ENCODE data around the gene ADGRD2. TPM values are rescaled to one million over a fixed set of nuclear protein-coding genes. Genes with fewer than 3 reads are reported as not detected.

ADGRD2 gene
- total RNA-seq, 3 donors from 2014 or later (not counting 1 experiment from before 2014, with no cell fraction given): not detected

- no peak overlapping the region for H3K4me3 Mint-ChIP-seq
- no peak for TF ChIP-seq CTCF (IDR thresholded peaks at IDR 0.05)
- no peak overlapping the region for H3K27ac Mint-ChIP-seq
- peaks cover 6% of the 10 kb centered on the region for H3K27me3 ChIP-seq (ENCODE audit: control insufficient read depth, insufficient read depth, low read length)
- ATAC-seq: no peak
- H3K4me1 ChIP-seq (ENCODE audit: control insufficient read depth, insufficient read depth, low read length): peaks cover 6% of the 10 kb centered on the region
- peaks cover 15 to 30% of the 10 kb centered on the region in 2 donors for H3K27me3 Mint-ChIP-seq (ENCODE audit: low read depth in 2 of 2)
- no peak for DNase-seq
- no peaks in the 10 kb centered on the region for H3K4me1 Mint-ChIP-seq
- no peaks in the 10 kb centered on the region for H3K36me3 Mint-ChIP-seq
- intact Hi-C loops (cut with micrococcal nuclease): no loop called here
- H3K9me3 Mint-ChIP-seq: no peaks in the 10 kb centered on the region
- H3K9me3 ChIP-seq (ENCODE audit: control insufficient read depth, insufficient read depth, low read length): no peaks in the 10 kb centered on the region
- 88% methylated on average over 13 of the region's 13 CpGs for WGBS (ENCODE audit: insufficient coverage)
- no peak overlapping the region for H3K27ac ChIP-seq (ENCODE audit: low read length)
- no peaks in the 10 kb centered on the region for H3K36me3 ChIP-seq (ENCODE audit: control insufficient read depth, insufficient read depth, low read length)
- no peak overlapping the region for H3K4me3 ChIP-seq (ENCODE audit: low read length)
These were observed 685 bp upstream of the ADGRD2 start for GRCh38 chr9:124449381-124450151.

- no peak overlapping the region for H3K27ac Mint-ChIP-seq
- peaks cover 15 to 30% of the 10 kb centered on the region in 2 donors for H3K27me3 Mint-ChIP-seq (ENCODE audit: low read depth in 2 of 2)
- H3K36me3 Mint-ChIP-seq: no peaks in the 10 kb centered on the region
- WGBS (ENCODE audit: insufficient coverage): 46% methylated on average over 19 of the region's 19 CpGs
- Histone ChIP-seq H3K9me3 (ENCODE audit: control insufficient read depth, insufficient read depth, low read length) (no peaks in the 10 kb centered on the region), H3K27ac (ENCODE audit: low read length) (no peak overlapping the region), H3K27me3 (ENCODE audit: control insufficient read depth, insufficient read depth, low read length) (peaks cover 6% of the 10 kb centered on the region), H3K4me1 (ENCODE audit: control insufficient read depth, insufficient read depth, low read length) (peaks cover 6% of the 10 kb centered on the region), H3K4me3 (ENCODE audit: low read length) (no peak overlapping the region), H3K36me3 (ENCODE audit: control insufficient read depth, insufficient read depth, low read length) (no peaks in the 10 kb centered on the region)
- ATAC-seq (no peak), DNase-seq (no peak)
- intact Hi-C loops (cut with micrococcal nuclease): no loop called here
- H3K4me1 Mint-ChIP-seq: no peaks in the 10 kb centered on the region
- no peaks in the 10 kb centered on the region for H3K9me3 Mint-ChIP-seq
- no peak overlapping the region for H3K4me3 Mint-ChIP-seq
- no peak for TF ChIP-seq CTCF (IDR thresholded peaks at IDR 0.05)
These were observed 845 bp downstream of the ADGRD2 start for GRCh38 chr9:124450931-124451661.

DNA sequence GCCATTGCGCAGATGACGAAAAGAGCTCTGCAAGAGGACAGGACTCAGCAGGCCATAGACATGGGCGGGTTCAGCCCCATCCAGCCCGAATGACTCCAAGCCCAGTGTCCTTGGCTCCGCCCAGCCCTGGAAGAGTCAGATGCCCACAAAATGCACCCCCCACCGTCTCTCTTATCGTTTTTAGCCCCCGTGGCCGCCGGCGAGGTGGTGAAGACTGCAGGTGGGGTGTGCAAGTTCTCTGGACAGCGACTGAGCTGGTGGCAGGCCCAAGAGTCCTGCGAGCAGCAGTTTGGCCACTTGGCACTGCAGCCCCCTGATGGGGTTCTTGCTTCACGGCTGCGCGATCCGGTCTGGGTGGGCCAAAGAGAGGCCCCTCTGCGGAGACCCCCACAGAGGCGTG lies 2.1 kb downstream of the ADGRD2 start:
- Mint-ChIP-seq H3K4me3 (no peak overlapping the region), H3K27ac (no peak overlapping the region), H3K27me3 (ENCODE audit: low read depth in 2 of 2) (peaks cover 15 to 30% of the 10 kb centered on the region in 2 donors), H3K36me3 (no peaks in the 10 kb centered on the region), H3K4me1 (no peaks in the 10 kb centered on the region), H3K9me3 (no peaks in the 10 kb centered on the region)
- Histone ChIP-seq H3K36me3 (ENCODE audit: control insufficient read depth, insufficient read depth, low read length) (no peaks in the 10 kb centered on the region), H3K9me3 (ENCODE audit: control insufficient read depth, insufficient read depth, low read length) (no peaks in the 10 kb centered on the region), H3K4me1 (ENCODE audit: control insufficient read depth, insufficient read depth, low read length) (peaks cover 6% of the 10 kb centered on the region), H3K27me3 (ENCODE audit: control insufficient read depth, insufficient read depth, low read length) (peaks cover 6% of the 10 kb centered on the region), H3K27ac (ENCODE audit: low read length) (no peak overlapping the region), H3K4me3 (ENCODE audit: low read length) (no peak overlapping the region)
- no peak for DNase-seq
- no peak for TF ChIP-seq CTCF (IDR thresholded peaks at IDR 0.05)
- 84% methylated on average over 19 of the region's 19 CpGs for WGBS (ENCODE audit: insufficient coverage)
- intact Hi-C loops (cut with micrococcal nuclease): no loop called here
- ATAC-seq: no peak
